Epithelial cell of esophagus (primary cell): ENCODE data around the gene TAS1R2.

ENCODE experiments used
- DNase-seq: peaks from one replicate; pipeline ENCODE4 v3.0.0; 2010; ENCODE audit warnings: low read depth
- H3K4me3 ChIP-seq: 2 replicates; pipeline ENCODE4 v1.5.1; 2011; ENCODE audit warnings: mild to moderate bottlenecking, low read length, control low read depth
- CTCF ChIP-seq: IDR thresholded peaks from 2 replicates; pipeline ENCODE4 v1.5.1; 2011; ENCODE audit warnings: low read depth, mild to moderate bottlenecking, low read length, control low read depth, inconsistent platforms; ENCODE audit not compliant: insufficient read depth; ENCODE audit errors: missing control alignments

The TAS1R2 gene

GRCh38 chr1:18808550-18808949 is 50.9 kb downstream of the TAS1R2 start:
- TF ChIP-seq CTCF, result no peak
- DNase-seq, result no peak
- H3K4me3 ChIP-seq, result no peak overlapping the region

- TF ChIP-seq CTCF, result no peak
- DNase-seq, result no peak
- H3K4me3 ChIP-seq, result no peak overlapping the region
Observed at GRCh38 chr1:18807334-18808063, 52.0 kb downstream of the TAS1R2 start.

GRCh38 chr1:18805925-18806849 is 53.3 kb downstream of the TAS1R2 start:
- no peak for TF ChIP-seq CTCF
- DNase-seq, result no peak
- H3K4me3 ChIP-seq, result no peak overlapping the region

- no peak overlapping the region for H3K4me3 ChIP-seq
- no peak for DNase-seq
- TF ChIP-seq CTCF, result no peak
Observed at GRCh38 chr1:18805150-18805879, 54.1 kb downstream of the TAS1R2 start.

GRCh38 chr1:18803851-18804250 is 55.6 kb downstream of the TAS1R2 start:
- H3K4me3 ChIP-seq, result no peak overlapping the region
- TF ChIP-seq CTCF, result no peak
- DNase-seq, result no peak

- TF ChIP-seq CTCF, result no peak
- no peak overlapping the region for H3K4me3 ChIP-seq
- DNase-seq, result no peak
Observed at GRCh38 chr1:18803151-18803791, 56.2 kb downstream of the TAS1R2 start.
